Peyer's patch (tissue), 4 donors: ENCODE measurements around the gene PIGU. TPM values are rescaled to one million over a fixed set of nuclear protein-coding genes. Genes with fewer than 3 reads are reported as not detected.
A peak's percentile ranks its signal among the peaks of the same experiment; 100 is the strongest.

Experiments used
- DNase-seq, 3 donors: peaks; one replicate each; pipeline ENCODE4 v3.0.0-alpha.2; 2017 to 2019
- H3K27ac ChIP-seq, 4 donors: fragments of 200-600 bp; sonication (generic); one replicate each; pipeline ENCODE4 v1.5.1; 2016 to 2019
- H3K27me3 ChIP-seq, 2 donors: fragments of 200-600 bp; sonication (generic); one replicate each; pipeline ENCODE4 v1.5.1; 2019
- H3K36me3 ChIP-seq, 3 donors: fragments of 200-600 bp; sonication (generic); one replicate each; pipeline ENCODE4 v1.5.1; 2016 to 2019
- H3K4me1 ChIP-seq, 4 donors: fragments of 200-600 bp; sonication (generic); one replicate each; pipeline ENCODE4 v1.5.1; 2016 to 2019
- H3K4me3 ChIP-seq, 4 donors: fragments of 200-600 bp; sonication (generic); 1 replicate in 3 of 4; 2 replicates in 1 of 4; pipeline ENCODE4 v1.5.1; 2016 to 2019; ENCODE audit warnings: mild to moderate bottlenecking in 1 of 4
- H3K9me3 ChIP-seq, 4 donors: fragments of 200-600 bp; sonication (generic); one replicate each; pipeline ENCODE4 v1.5.1; 2016 to 2019; ENCODE audit warnings: mild to moderate bottlenecking in 1 of 4
- CTCF ChIP-seq, 6 experiments: fragments of 450-650 bp in 4 of 6; fragments of 200-600 bp in 2 of 6; sonication (generic) in 1 of 6; IDR thresholded peaks; one replicate each; pipeline ENCODE4 v1.5.1; 2017 to 2019; ENCODE audit warnings: antibody characterized with exemption in 6 of 6, mild to moderate bottlenecking in 3 of 6, moderate library complexity in 1 of 6
- POLR2A ChIP-seq, 2 donors: fragments of 450-650 bp; IDR thresholded peaks; one replicate each; pipeline ENCODE4 v1.5.1; 2017; ENCODE audit warnings: antibody characterized with exemption in 2 of 2, mild to moderate bottlenecking in 2 of 2, moderate library complexity in 2 of 2
- total RNA-seq, 4 donors: library from RNA; depleted of rRNA; stranded (reverse); fragments of >200 nt; gene quantifications; one replicate each; pipeline ENCODE4 v1.1.0, GENCODE V29; 2016

PIGU gene
- total RNA-seq, 4 donors from 2014 or later = 6.6 to 29.5 (median 18.4) TPM

DNA sequence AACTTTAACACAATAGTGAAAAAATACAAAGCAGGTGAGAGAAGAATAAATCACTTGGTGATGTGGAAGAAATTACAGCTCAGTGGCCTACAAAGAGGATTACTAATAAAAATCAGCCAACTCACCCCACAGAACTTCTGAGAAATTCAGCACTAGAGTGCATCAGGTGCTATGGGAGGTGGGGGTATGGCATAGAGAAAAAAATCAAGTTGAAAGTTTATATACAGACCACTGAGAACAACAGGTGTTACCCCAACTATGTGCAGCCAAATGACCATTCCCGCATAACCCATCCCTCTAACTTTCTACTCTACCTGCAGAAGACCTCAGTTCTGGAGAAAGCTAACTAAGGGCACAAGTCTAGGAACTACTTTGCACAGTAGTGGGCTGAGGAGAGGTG is 47.0 kb downstream of the PIGU start:
- DNase-seq = no peak
- Histone ChIP-seq H3K9me3 (no peaks in the 10 kb centered on the region), H3K4me1 (peaks cover 0 to 14% (median 0%) of the 10 kb centered on the region in 4 donors), H3K4me3 (no peak overlapping the region), H3K27ac (no peak overlapping the region), H3K36me3 (no peaks in the 10 kb centered on the region), H3K27me3 (no peaks in the 10 kb centered on the region)
- TF ChIP-seq POLR2A (IDR thresholded peaks at IDR 0.05) (no peak), CTCF (IDR thresholded peaks at IDR 0.05) (no peak)

DNA sequence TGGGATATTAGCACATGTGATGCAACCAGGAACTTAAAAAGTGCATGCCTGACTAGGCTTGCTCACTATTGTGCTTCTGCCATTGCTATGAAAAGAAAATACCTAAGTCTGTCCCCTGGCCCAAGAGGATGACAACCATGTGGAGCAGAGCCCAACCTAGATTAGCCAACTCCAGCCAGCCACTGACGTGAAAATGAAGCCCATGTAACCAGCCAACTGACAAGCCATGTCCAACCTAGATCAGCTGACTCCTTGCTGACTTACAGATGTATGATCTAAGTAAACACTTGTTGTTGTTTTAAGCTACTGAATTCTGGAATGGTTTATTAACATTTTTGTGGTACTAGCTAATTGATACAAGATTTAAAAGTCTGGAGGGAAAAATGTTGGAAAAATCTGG is 47.5 kb downstream of the PIGU start:
- Histone ChIP-seq H3K9me3 (no peaks in the 10 kb centered on the region), H3K4me3 (no peak overlapping the region), H3K36me3 (no peaks in the 10 kb centered on the region), H3K4me1 (peaks cover 0 to 10% (median 0%) of the 10 kb centered on the region in 4 donors), H3K27me3 (no peaks in the 10 kb centered on the region), H3K27ac (no peak overlapping the region)
- DNase-seq = no peak
- no peak for TF ChIP-seq CTCF (IDR thresholded peaks at IDR 0.05)
- no peak for TF ChIP-seq POLR2A (IDR thresholded peaks at IDR 0.05)

- H3K27me3 ChIP-seq = no peaks in the 10 kb centered on the region
- no peaks in the 10 kb centered on the region for H3K36me3 ChIP-seq
- H3K27ac ChIP-seq = peak overlapping the region in 1 of 4 donors; percentile 14
- H3K4me3 ChIP-seq = no peak overlapping the region
- no peaks in the 10 kb centered on the region for H3K9me3 ChIP-seq
- TF ChIP-seq POLR2A (IDR thresholded peaks at IDR 0.05) = no peak
- no peak for TF ChIP-seq CTCF (IDR thresholded peaks at IDR 0.05)
- no peaks in the 10 kb centered on the region for H3K4me1 ChIP-seq
- no peak for DNase-seq
These were observed 48.9 kb downstream of the PIGU start for GRCh38 chr20:34628026-34628425.

GRCh38 chr20:34627458-34627857 is 49.4 kb downstream of the PIGU start:
- Histone ChIP-seq H3K36me3 (no peaks in the 10 kb centered on the region), H3K4me1 (no peaks in the 10 kb centered on the region), H3K27ac (peak overlapping the region in 1 of 4 donors; percentile 14), H3K9me3 (no peaks in the 10 kb centered on the region), H3K4me3 (no peak overlapping the region), H3K27me3 (no peaks in the 10 kb centered on the region)
- no peak for TF ChIP-seq CTCF (IDR thresholded peaks at IDR 0.05)
- TF ChIP-seq POLR2A (IDR thresholded peaks at IDR 0.05) = no peak
- no peak for DNase-seq

DNA sequence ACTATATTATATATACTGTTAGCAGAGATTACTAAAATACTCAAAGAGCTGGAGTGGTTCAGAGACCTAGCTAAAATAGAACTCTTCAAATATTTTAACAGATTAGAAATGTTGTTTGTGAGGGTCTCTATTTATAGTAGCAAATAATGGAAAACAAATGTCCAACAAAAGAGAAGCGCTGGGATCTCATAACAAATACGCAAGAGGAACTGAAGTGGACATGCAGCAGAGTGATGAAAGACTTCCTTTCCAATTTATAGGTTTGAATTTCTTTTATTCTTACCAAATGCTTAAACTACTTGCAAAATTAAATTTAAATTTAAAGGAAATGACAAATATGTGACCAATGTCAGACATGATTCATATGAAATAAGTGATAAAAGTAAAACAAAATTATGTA is 49.9 kb downstream of the PIGU start:
- no peak for DNase-seq

More for the DNA sequence above, 49.9 kb downstream of the PIGU start:
- H3K4me1 ChIP-seq = peaks cover 0 to under 1% (median 0%) of the 10 kb centered on the region in 4 donors
- H3K9me3 ChIP-seq = no peaks in the 10 kb centered on the region
- no peaks in the 10 kb centered on the region for H3K36me3 ChIP-seq
- no peaks in the 10 kb centered on the region for H3K27me3 ChIP-seq
- TF ChIP-seq POLR2A (IDR thresholded peaks at IDR 0.05) = no peak
- TF ChIP-seq CTCF (IDR thresholded peaks at IDR 0.05) = no peak
- no peak overlapping the region for H3K27ac ChIP-seq
- H3K4me3 ChIP-seq = no peak overlapping the region
